Measurements from ENCODE around the gene VAV2.

Gene VAV2

DNA sequence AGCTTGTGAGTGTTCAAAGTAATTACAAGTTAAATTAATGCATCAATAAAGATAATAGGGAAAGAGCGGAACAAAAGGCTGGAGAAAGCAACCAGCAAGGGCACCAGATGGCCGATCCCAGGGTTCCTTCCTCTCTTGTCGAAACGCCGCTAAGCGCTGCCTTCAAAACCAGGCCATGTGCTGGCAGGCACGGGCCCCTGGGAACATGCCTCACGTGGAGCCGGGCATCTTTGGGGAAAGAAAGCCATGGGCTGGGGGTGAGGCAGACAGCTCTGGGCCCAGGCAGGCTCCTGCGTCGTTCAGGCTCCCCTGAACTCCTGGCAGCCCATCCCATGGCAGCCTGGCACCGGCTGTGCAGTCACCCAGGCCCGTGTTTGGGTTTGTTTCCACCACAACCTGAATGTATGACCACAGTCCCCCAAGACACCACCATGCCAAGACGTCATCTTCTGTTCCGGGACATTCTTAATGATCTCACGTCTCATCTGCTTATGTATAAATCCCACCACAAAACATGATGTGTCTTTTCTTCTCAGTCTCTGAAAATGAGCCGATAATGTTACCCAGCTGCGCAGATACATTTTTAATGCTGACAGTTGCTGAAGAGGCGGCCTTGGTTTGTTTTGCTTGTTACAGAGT, 143.5 kb downstream of the VAV2 start:
- FAIRE-seq = no peak

DNA sequence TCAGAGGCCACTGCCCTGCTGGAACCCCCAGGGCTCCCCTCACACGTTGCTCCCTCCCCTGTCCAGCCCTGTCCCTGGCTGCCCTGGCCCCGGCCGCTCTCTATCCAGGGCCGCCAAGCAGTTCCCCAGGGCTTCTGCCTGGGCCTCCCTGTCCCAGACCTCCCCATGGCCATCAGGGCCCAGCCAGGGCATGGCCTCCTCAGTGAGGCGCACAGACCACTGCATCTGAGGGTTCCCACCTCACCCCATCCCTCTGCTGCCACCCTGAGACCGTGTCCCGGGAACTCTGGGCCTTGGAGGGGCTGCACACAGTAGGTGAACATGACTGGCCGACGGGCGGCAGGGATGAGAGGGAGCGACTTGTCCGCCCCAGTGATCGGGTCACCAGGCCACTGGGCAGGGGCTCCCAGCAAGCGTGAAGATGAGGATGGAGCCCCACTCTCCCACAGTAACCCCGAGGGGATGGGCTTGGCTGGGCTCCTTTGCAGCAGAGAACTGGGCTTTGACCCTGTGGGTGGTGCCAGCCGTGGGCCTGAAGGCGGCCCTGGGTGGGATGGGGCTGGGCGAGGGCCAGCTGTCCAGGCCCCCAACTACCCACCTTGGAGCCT, 145.5 kb downstream of the VAV2 start:
- FAIRE-seq = no peak

DNA sequence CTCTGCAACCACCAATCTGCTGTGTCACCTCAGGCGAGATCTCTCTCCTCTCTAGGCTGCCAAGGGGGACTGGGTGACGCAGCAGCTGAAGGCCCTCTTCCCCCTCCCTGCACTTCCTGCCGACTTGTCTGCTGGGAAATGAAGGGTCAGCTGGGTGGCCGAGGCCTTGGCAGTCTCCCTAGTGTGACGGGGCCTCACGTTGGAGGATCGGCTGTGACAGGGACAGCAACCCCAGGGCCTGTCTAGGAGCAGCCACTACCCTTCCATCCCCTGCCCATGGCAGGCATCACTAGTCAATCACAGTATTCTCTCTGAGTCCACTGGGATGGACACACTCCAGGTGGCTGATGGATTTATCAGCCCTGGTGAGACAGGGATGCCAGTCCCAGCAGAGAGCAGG, 146.7 kb downstream of the VAV2 start:
- FAIRE-seq = no peak

DNA sequence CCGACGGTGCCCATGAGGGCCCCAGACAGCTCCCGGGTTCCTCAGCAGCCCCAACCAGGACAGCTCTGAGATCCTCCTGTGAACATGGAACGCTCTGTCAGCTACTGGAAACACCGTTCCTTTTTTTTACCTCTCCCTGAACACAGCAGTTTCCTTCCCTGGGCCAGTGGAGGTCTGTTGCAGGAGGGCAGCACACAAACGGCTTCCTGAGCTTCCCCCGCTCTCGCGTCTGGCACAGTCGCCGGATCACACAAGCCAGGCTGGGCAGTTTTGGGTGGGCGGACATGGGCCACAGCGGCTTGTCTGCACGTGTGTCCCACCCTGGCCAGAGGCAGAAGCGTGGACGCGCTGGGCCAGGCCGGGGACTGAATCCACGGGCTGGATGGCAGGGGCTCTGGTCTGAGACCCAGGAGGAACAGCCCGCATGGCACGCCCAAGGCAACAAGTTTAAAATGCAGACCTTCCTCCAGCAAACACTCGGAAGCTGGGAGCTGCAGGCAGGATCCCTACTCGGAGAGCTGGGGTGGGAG, 147.2 kb downstream of the VAV2 start:
- no peak for FAIRE-seq

DNA sequence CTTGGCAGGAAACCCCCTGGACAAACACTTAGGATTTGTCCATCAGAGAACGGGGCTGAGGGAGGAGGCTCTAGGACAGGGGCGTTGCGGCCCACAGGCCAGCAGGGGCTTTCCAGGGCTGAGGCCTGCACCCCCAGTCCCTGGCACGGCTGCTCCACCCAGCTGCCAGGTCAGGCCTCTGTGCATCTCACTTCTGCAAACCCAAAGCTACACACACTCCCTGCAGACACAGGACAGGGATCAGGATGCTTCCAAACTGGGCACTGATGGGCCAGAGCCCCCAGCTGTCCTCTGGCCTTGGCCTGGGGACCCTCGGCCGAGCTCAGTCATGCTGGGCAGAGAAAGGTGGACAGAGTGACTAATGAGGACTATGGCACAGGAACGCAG, 147.7 kb downstream of the VAV2 start:
- no peak for FAIRE-seq

DNA sequence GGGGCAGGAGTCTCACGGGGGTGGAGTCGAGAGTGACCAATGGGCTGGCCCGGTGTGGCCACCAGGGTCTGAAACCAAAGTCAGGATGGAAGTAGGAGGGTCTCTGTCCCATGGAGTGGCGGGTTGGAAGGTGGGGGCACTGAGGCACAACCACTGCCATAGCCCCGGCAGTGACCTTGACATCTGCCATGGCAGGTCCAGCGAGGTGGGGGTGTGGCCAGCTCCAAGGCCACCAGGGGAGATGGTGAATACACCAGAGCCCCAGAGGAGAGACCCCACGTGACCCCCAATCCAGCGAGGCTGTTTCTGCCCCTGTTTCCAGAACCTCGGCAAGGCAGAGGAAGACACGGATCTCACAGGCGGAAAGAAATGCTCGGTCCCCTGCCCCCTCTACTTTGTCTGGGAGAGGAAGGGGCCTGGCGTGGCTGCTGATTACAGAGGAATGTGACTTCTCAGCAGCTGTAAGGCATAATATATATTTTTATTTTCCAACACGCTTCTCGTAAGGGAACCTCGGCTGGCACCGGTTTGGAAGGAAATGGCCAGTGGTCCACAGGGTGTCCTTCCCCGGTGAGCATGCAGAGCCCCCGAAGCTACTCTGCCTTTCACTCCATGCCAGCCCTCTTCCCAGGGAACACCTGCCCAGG, 148.2 kb downstream of the VAV2 start:
- no peak for FAIRE-seq

DNA sequence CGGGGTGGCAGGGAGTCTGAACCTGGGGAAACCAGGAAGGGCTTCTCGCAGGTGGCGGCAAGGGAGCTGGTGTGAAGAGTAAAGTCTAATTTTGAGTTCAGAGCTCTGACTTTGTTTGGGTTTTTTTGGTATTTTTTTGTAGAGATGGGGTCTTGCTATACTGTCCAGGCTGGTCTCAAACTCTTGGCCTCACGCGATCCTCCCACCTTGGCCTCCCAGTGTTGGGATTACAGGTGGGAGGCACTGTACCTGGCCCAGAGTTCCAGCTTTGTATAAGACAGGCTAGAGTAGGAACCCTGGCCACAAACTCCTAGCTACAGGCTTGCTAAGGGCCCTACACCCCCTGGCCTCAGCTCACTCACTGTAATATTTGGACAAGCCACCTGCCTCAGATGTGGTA, 148.9 kb downstream of the VAV2 start:
- FAIRE-seq = no peak

DNA sequence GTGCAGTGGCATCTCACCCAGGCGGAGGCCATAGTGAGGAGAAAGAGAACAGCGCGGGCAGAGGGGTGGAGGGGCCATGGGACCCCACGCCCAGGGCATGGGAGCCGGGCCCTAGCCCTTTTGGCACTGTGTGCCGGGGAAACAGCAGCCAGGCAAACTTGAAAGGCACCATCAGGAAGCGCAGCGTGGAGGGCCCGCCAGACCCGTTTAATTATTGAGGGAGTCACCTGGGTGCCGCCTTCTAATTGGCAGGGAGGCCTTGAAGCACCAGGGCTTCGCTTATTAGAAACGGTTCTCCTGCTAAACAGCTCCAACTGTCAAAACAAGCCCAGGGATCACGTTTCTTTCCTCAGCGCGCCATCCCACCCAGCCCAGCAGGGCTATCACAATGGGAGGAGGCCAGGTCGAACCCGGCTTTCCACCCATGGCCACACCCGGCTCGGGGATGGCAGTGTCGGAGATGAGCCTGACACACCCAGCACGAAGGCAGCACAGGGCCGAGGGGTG, 149.3 kb downstream of the VAV2 start:
- no peak for FAIRE-seq

DNA sequence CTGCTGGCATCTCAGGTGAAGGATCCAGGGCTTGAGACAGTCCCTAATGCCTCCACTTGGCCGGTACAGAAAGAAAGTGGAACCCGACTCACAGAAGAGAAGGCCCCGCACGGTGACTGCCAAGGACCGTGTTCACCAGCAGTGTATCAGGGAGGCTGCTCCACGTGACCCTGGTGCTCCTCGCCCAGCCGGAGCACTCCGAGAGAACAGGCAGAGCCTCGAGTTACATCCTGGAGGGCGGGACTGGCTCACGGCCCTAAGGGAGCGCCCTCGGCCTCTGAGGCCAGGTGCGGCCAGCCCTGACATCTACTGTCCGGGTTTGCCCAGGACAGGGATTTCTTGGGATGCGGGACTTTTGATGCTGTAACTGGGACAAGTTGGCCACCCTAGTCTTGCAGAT, 149.9 kb downstream of the VAV2 start:
- no peak for FAIRE-seq

DNA sequence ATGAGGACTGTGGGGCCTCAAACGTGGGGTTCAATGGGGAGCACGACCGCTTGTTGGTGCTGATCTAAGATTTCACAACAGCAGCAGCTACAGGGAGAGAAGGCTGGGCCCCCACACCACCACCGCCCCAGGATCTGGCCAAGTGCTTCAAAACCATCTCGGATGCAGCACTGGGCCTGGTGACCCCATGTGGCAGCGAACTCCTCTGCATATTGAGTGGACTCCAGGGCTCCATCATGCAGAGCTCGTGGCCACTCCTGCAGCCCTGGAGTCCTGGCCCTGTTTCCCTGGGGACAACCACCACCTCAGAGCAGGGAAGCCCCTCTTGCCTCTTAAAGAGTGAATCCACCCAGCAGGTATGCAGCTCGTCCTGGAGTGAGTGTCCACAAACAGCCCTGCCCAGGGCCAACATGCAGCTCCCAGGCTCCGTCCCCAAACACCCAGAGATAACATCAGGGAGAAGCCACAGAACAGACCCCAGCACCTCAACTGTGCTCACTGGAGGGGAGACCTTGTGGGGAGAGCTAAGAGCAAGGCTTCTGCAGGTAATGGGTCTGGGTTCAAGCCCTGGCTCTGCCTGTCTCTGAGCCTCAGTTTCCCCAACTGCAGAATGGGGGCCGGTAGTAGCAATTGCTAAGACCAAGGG, 150.8 kb downstream of the VAV2 start:
- no peak for FAIRE-seq

DNA sequence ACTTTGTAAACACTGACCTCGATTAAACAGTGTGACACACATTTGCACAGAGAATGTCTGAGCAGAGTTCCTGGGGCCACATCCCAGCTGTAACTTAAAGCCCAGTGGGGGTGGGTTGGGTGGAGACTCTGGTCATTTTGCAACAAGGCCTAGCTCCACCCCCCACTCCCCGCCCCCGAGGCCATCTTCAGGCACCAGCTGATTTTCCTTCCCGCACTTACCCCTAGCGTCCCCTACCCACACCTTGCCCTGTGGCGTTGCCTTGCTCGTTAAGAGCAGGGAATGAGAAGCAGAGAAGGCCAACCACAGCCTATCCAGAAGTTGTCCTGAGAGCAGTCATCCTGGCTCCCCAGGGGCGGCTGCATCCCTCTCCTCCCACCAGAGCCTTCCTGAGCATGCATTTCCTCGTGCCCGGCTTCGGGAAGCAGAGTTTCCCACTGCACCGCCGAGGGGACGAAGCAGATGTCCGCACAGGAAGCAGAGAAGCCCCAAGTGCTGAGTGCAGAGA, 152.2 kb downstream of the VAV2 start:
- no peak for FAIRE-seq

DNA sequence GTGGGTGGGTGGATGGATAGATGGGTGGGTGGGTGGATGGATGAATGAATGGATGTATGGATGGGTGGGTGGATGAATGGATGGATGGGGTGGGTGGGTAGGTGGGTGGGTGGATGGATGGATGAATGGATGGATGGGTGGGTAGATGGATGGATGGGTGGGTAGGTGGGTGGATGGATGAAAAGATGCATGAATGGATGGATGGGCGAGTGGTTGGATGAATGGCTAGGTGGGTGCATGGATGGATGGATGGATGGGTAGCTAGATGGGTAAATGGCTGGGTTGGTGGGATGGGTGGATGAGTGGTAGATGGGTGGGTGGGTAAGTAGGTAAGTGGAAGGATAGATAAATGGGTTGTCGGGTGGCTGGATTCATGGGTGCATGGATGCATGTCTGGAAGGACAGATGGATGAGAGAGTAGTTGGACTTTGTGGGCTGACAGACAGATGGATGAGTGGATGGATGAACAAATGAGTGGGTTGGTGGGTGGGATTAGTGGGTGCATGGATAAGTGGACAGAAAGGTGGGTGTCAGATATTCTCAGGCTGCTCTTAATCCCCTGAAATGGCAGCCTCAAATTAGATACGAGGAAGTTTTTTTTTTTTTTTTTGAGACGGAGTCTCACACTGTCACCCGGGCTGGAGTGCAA, 153.1 kb downstream of the VAV2 start:
- no peak for FAIRE-seq

DNA sequence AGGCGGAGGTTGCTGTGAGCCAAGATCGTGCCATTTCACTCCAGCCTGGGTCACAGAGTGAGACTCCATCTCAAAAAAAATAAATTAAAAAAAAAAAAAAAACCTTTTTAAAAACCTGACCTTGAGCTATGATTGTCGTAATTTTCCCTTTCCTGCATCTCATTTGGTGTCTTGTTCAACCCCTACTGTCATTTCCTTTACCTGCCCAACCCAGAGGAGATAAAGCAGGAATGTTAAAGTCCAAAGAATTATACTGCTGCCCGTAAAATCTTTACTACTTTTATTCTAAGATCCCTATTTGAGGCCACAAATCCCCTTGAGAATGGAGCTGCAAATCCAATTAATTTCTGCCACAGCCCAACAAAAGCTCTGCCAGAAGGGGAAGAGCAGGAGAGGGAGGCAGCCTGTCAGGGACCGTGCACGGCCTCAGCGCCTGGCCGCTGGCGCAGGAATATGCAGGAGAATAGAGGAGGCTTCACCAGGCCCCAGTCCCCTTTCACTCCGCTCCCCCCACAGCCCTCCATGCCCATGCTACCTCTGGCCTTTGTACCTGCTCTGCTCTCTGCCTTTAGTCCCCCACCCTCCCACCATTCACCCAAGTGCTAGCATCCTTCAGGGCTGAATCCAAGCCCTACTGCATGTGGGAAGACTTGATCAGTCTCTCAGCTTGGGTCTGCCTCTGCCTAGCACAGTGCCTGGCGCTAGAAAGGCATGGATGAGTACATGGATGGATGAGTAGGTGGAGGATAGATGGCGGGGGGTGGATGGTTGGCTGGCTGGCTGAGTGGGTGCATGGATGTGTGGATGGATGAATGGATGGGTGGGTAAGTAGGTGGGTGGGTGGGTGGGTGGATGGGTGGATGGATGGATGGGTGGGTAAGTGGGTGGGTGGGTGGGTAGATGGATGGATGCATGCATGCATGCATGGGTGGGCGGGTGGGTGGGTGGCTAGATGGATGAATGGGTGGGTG, 154.2 kb downstream of the VAV2 start:
- FAIRE-seq = no peak

DNA sequence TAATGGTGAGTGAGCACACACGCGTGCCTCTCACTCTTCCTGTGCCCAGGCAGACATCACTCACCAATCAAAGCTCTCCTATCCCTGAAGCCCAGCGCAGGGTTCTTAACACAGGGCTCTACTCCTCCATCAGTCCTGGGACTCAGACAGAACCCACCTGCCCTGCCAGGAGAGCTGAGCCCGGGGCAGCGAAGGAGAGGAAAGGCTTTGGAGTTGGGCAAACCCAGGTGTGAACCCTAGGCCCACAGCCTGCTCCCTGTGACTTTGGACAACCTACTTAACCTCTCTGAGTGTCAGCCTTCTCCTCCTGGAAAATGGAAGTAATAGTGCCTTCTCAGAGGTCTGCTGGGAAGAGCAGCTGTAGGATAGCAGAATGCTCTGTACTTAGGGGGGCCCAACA, 155.3 kb downstream of the VAV2 start:
- no peak for FAIRE-seq

DNA sequence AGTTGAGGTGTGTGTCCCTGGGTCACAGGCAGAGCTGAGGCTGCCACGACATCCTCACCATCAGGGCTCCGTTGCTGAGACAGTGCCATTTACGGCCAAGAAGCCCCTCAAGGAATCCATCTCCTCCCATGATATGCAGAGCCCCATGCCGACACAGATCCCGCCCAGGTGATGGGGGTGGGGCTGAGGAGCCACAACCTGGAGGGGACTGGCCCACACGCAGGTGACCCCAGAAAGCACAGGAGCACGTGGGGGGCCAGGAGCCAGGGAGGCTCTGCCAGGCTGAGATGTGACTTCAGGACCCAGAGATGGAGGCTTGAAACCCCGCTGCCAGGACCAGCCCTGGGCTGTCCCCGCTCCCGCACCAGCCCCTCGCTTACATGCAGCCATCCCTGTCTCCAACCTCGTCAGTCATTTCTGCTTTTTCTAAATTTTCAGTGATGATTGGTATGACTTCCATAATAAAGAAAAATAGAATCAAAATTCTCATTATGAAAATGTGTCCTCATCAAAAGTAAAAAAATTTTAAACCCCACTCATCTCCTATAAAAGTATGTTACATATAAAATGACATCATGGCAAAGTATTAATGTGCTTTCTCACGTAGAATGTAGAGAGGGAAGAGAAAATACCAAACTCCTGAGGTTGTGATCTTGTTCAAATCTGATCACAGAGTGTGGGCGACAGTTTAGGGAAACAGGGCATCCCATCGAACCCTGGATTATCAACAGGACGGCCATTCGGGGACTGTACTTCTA, 155.9 kb downstream of the VAV2 start:
- no peak for FAIRE-seq

DNA sequence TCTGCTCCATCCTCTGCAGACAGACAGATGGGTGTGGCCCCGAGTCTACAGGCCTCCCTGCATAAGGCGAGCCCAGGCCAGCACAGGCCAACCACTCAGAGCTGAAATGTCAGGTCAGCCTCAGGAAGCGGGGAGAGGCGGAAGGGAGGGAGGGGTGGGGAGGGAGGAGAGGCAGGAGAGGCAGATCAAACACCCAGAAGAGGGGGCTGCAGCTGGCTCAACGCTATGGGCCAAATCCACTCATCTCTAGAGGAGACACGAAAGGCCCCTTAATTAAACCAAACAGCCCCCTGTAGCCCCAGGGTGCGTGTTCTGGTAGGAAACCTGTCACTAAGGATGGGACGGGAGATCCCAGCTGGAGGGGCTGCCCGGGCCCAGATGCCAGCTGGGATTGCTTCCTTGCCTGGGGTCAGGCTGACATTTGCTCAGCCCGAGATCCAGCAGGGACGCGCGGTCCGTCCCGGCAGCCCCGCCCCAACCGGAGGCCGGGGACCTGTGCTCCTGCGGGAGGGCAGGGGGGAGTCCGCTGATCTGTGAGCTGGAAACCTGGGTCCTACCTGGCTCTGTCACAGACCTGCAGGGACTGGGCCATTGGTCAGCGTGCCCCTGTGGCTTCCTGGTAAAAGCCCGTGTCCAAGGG, 156.7 kb downstream of the VAV2 start:
- FAIRE-seq = no peak

DNA sequence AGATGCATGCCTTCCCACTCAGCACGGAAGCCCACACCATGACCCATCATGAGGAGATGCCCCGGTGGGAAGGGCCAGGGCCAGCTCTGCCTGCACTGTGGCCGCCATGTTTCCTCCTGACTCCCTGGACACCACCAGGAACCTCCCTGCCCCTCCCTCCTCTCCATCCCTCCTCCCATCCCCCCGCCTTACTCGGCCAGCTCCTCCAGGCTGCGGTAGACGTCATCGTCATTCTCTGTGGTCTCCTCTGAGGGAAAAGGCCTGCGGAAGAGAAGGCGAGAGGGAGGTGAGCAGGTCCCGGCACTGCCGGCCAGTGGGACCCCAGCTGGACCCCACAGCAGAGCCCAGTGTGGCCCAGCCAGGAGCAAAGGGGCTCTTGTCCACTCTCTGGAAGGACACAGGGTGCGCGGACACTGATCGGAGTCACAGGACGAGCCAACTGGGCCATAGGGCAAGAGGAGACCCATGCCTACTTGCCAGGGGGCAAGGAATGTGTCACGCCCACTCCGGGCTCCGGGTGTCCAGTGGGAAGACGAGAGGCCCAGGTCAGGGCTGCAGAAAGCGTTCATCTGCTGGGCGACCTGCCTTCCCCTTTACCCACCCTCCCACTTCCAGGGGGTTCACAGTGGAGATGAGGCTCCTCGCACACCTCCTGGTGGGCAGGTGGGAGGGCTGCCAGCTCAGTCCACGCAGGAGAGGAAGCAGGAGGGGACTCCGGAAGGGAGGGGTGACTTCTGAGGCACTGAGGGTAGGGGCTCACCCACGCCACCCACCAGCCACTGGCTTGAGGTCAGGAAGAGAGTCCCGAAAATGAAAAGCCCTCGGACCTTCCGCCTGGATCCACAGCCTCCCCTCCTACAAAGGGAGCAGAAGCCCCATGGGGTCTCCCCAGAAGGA, 157.8 kb downstream of the VAV2 start:
- FAIRE-seq = no peak

DNA sequence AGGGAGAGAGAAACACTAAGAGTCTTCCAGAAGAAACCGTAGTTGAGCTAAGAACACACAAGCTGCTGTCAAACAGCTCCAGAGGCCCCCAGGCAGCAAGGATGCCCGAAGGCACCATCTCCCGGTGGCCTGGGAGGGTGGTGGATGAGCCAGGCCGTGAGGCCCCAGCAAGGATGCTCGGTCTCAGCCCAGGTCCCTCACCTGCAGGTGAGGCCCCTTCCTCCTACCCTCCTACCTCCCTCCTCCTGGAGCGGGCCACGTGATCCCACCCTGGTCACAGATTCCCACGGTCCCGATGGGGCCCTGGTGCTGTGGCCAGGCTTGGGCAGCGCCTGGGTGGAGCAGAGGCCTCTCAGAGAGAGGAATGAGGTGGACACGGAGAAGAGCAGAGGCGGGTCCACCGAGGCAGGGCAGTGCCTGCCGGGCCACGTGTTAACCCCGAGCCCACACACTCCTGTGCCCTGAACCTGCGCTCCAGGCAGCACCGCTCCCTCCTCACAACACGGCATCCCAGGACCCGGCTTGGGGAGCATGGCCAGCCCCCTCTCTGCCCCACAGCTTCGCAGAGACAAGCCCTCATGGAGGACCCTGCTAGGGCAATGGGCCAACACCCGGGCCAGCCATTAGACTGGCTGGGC, 158.6 kb downstream of the VAV2 start:
- no peak for FAIRE-seq

DNA sequence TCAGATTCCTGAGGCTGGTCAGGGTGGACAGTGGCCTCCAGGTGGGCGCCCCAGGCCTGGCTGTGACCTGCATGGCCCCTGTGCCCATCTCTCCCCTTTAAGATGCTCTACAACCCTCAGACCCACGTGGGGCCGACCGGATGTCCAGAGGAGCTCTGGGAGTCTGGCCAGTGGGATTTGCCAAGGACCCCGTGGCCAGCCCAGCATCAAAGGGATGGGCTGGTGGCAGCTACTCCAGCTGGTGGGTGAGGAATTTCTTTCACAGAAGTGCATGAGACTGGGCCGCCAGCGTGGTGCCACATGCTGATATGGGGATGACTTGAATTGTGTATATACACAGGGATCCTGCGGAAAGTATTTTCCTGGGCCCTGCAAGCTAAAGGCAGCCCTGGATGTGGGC, 159.2 kb downstream of the VAV2 start:
- no peak for FAIRE-seq
